ENCODE measurements around the gene NRDE2.

Gene NRDE2, protein sequence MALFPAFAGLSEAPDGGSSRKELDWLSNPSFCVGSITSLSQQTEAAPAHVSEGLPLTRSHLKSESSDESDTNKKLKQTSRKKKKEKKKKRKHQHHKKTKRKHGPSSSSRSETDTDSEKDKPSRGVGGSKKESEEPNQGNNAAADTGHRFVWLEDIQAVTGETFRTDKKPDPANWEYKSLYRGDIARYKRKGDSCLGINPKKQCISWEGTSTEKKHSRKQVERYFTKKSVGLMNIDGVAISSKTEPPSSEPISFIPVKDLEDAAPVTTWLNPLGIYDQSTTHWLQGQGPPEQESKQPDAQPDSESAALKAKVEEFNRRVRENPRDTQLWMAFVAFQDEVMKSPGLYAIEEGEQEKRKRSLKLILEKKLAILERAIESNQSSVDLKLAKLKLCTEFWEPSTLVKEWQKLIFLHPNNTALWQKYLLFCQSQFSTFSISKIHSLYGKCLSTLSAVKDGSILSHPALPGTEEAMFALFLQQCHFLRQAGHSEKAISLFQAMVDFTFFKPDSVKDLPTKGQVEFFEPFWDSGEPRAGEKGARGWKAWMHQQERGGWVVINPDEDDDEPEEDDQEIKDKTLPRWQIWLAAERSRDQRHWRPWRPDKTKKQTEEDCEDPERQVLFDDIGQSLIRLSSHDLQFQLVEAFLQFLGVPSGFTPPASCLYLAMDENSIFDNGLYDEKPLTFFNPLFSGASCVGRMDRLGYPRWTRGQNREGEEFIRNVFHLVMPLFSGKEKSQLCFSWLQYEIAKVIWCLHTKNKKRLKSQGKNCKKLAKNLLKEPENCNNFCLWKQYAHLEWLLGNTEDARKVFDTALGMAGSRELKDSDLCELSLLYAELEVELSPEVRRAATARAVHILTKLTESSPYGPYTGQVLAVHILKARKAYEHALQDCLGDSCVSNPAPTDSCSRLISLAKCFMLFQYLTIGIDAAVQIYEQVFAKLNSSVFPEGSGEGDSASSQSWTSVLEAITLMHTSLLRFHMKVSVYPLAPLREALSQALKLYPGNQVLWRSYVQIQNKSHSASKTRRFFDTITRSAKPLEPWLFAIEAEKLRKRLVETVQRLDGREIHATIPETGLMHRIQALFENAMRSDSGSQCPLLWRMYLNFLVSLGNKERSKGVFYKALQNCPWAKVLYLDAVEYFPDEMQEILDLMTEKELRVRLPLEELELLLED

DNA sequence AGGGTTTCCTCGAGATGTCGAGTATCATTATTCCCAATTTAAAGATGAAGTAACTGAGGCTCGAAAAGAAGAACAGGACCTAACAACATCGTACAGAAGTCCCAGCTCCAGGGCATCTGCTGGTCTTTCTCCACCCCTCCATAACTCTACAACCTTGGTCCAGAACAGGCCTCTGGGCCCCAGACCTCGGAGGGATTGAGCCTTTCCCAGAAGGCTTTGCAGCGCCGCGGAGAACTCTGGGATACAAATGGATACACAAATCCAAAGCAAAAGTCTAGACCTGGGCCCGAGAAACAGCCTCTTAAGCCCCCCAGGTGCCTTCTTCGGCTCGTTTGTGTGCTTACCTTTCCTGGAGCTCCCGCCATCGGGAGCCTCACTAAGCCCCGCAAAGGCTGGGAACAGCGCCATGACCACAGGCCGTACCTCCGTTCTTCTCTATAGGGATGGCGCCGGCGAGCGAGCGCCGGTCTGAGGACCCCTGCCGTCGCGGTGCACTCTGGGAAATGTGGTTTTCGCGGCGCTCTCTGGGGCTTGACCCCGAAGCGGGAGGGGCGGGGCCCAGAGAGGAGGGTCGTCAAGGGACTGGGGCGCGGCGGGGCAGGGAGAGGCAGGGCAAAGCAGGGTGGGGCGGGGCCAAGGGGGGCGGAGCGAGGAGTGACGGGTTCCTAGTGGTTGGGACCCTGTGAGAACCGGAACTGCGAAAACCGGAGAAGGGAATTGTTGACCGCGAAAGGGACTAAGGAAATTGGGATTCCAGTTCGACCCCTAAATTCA lies at the start of gene NRDE2:
Gene NRDE2, minus strand, starts transcription at position 445 of the 774 bp plus-strand sequence. Its CDS starts 37 bp downstream, at position 408.
- peak; percentile 95 to 98 (median 96) for DNase-seq

- DNase-seq: peak; percentile 65 to 81 (median 78)
Observed at GRCh38 chr14:90381011-90381786, 49.5 kb upstream of the NRDE2 start.

GRCh38 chr14:90379106-90379505 lies 47.4 kb upstream of the NRDE2 start:
- DNase-seq: no peak

- no peak for DNase-seq
Observed at GRCh38 chr14:90378249-90378648, 46.5 kb upstream of the NRDE2 start.

DNA sequence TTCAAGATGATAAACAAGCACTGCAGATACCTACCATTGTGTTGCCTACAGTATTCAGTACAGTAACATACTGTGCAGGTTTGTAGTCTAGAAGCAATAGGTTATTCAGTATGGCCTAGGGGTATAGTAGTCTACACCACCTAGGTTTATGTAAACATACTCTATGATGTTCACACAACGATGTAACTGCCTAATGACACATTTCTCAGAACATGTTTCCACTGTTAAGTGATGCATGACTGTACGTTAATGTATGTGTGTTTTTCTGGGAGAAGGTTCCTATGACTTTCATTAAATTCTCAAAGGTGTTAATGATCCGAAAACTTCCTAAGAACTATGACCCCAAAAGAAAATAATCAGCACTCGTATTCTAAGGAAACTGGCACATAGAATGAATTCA lies 44.2 kb upstream of the NRDE2 start:
- peak in 2 of 3 experiments; percentile 39 to 84 for DNase-seq

DNA sequence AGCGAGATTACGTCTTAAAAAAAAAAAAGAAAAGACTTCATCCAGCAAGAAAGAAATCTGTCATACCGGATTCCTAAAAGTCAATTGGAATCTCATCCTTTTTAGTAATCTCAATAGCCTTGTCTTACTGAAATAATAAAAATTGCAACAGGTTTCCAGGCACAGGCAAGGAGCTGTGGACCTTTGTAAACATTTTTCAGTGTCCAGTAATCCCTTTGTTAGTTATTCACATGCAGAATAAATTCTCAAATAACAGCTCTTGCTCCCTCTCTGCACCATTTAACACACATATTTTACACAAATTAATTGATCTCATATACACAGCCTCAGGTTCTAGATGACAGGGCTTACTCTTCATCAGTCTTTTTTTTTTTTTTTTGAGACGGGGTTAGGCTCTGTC lies 43.1 kb upstream of the NRDE2 start:
- DNase-seq: no peak

GRCh38 chr14:90373887-90374286 lies 42.1 kb upstream of the NRDE2 start:
- no peak for DNase-seq

DNA sequence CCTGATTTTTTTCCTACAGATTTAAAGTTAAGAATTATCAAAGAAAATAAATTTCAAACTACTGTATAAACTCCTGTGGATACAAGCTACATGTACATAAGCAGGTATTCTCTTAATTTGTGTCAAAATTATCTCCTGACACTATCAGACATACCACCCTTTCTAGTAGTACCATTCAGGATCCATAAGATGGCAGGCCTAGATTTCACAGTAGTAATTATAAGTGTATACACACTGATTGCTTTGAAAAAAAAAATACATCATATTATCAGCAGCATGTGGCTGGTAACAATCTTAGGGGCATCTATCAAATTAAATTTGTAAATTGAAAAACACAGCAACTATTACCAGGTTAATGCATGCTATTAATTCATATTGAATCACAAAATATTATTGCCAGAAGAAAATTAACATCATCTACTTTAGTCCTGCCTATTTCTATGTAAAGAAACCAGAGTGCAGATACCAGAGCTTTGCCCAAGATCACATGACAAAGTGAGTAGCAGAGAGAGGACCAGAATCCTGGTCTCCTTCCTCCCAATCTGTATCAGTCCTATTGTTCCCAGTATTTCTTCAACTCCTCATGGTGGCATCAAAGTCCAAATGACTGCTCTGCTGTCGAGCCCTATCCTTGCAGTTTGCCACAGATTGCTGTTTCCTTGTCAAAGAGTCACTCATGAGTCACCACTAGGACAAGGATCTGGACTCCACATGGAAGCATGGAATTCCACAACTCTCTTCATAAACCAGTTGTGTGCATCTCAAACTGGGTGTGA lies 37.4 kb upstream of the NRDE2 start:
- peak in 2 of 3 experiments; percentile 25 to 61 for DNase-seq

GRCh38 chr14:90362558-90362896 lies 30.8 kb upstream of the NRDE2 start:
- no peak for DNase-seq

- DNase-seq: no peak
Observed at GRCh38 chr14:90361865-90362557, 30.3 kb upstream of the NRDE2 start.

GRCh38 chr14:90358359-90358758 lies 26.6 kb upstream of the NRDE2 start:
- DNase-seq: no peak

DNA sequence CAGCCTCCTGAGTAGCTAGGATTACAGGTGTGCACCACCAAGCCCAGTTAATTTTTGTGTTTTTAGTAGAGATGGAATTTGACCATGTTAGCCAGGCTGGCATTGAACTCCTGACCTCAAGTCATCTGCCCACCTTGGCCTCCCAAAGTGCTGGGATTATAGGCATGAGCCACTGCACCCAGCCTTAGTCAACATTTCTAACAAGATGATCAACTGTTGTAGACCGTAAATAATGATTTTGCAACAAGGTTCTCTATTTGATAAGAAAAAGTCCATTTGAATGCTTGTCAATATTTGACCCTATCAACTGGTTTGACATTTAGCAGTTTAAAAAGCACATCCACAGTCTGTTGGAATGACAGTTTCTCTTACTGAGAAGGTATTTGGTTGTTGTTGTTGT lies 25.2 kb upstream of the NRDE2 start:
- DNase-seq: no peak

- DNase-seq: no peak
Observed at GRCh38 chr14:90355540-90356518, 24.1 kb upstream of the NRDE2 start.

DNA sequence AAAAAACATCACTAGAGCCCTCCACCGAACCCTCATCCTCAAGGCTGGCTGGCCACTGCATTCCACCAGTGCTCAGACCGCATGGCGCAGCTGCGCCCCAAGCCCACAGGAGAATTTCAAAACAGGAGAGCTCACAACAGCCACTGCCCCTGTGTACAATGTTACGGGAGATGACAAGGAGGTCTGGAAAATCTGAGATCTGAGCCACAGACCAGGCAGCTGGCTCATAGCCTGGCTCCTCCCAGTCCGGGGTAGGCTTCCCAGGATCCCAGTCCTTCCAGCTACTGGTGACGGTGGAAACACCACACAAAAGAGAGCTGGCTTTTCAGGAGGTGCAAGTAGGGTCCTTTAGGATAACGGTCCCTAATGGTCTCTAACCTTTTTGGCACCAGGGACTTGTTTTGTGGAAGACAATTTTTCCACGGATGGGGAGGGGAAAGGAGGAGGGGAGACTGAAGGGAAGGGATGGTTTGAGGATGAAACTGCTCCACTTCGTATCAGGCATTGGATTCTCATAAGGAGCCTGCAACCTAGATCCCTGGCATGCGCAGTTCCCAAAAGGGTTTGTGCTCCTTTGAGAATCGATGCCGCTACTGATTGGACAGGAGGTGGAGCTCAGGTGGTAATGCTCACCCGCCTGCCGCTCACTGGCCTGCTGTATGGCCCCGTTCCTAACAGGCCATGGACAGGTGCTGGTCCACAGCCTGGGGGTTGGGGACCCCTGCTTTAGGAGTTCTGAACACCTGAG lies 23.0 kb upstream of the NRDE2 start:
- no peak for DNase-seq

- DNase-seq: no peak
Observed at GRCh38 chr14:90349739-90350138, 18.0 kb upstream of the NRDE2 start.

- no peak for DNase-seq
Observed at GRCh38 chr14:90348270-90348669, 16.5 kb upstream of the NRDE2 start.

DNA sequence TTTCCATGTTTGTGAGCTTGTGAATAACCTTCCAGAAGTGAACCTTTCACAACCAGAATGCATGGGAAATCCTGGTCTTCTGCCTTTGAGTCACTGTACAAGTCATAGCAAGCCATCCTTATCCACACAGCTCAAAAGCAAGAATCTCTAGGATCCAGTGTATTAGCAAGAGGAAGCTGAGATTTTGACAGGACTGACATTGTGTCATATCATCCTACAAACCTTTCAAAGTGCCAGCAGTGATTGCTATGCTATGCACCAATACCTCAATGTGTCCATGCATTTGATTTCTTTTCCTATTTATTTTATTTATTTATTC lies 13.5 kb upstream of the NRDE2 start:
- DNase-seq: peak in 1 of 3 experiments; percentile 51
